A549 treated with CORT108297 at 1 μM for 4 hours (cell line): ENCODE measurements around the gene CYP51A1. TPM values are rescaled to one million over a fixed set of nuclear protein-coding genes. Genes with fewer than 3 reads are reported as not detected.

Experiments
- total RNA-seq: library from RNA; stranded (reverse); fragments of 200-300 nt; extraction: Qiagen RNA extraction; gene quantifications from 5 replicates; pipeline ENCODE4 v1.2.3, GENCODE V29; 2022

Gene CYP51A1
- total RNA-seq = 39.0 to 56.1 TPM (median 41.1 TPM) in 5 replicates

GRCh38 chr7:92134271-92135051 is at the start of gene CYP51A1:
Gene CYP51A1 (minus strand): TSS chr7:92134477. CDS start chr7:92134364, 113 bp downstream.

DNA sequence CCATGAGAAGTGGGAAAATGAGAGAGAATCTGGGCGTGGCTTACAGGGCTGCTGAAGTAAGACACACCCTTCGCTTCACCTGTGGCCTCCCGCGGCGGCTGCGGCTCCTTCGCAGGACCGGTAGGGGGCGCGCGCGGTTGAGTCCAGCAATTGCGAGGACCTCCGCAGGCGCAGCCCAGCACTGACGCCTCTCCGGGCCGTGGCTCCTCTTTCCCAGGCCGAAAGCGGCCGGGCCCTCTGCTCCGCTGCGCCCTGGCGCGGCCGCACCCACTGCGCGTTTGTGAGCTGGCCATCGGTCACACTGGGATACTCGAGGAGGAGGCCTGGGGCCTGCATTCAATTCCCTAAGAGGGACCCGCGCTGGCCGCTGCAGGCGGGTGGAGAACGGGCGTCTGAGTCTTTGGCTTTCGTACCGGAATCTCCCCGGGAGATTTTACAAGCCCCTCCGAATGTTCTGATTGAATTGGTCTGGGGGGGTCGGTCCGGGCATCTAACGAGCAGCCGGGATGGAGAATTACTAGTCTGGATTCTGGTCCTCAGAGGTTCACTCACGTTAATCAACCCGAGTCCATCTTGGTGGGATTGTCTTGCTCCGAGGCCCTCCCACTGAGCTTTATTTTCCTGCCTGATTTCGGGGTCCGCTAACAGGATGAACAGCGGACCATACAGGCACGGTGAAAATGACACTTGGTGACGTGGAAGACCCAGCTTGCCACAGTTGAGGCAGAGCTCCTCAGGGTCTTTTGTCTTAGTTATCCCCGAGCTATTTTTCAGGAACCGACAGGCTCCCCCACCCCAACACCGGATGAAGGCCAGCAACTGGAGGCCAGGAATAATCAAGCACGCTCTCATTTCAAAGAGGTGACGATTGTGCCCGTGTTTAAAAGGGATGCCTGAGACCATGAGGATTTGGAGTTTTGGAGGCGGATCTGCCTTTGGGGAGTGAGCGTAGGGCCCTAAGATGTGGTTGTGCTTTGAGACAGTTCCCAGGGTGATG is 44.9 kb upstream of the CYP51A1 start, which contains the start of gene LRRD1:
TSS of gene LRRD1 (minus strand) at position 215 of the 997 bp plus-strand sequence. CDS start 13,940 bp downstream, outside the sequence.

Other genes starting within 250 kb of the CYP51A1 start
- gene AKAP9, start 193.6 kb downstream of the CYP51A1 start, total RNA-seq = 11.5 to 24.6 TPM (median 15.2 TPM) in 5 replicates
- not detected in 5 replicates for gene LRRD1, start 44.7 kb upstream of the CYP51A1 start, total RNA-seq
- 25.4 to 29.5 TPM (median 27.6 TPM) in 5 replicates for gene KRIT1, start 111.4 kb upstream of the CYP51A1 start, total RNA-seq
- 14.7 to 21.3 TPM (median 20.6 TPM) in 5 replicates for gene ANKIB1, start 111.5 kb upstream of the CYP51A1 start, total RNA-seq